ENCODE data around the gene SPATC1L. TPM values are rescaled to one million over a fixed set of nuclear protein-coding genes. Genes with fewer than 3 reads are reported as not detected.

The SPATC1L gene
- total RNA-seq, 1 donor from 2014 or later, result 1.1 TPM

DNA sequence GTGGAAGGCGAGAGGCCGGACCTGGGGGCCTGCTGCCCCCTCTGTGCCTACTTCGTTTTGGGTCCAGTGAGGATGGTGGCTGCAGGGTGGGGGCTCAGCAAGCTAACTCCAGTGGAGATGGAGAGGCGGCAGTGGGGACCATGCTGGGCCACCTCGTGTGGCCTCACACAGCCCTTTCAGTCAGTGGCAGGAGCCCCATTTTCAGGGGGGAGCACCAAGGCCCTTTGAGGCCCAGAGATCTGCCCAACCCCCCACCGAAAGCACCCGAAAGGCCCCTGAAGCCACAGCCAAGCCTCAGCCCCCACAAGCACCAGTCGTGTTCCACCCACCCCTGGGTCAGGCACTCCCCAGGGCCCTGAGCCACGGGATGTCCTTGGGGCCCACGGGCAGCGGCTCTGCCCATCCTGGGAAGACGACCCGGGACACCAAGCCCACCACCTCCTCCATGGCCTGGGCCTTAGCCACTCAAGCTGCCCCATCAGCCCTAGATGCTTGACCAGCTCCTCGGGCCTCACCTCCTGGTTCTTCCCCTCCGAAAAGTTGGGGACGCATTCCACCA is 29.2 kb downstream of the SPATC1L start:
- H3K36me3 ChIP-seq (ENCODE audit: control insufficient read depth, insufficient read depth, low read length), result no peaks in the 10 kb centered on the region
- DNase-seq (ENCODE audit: low read depth) (no peak), FAIRE-seq (no peak)
- TF ChIP-seq, protein P1, sequence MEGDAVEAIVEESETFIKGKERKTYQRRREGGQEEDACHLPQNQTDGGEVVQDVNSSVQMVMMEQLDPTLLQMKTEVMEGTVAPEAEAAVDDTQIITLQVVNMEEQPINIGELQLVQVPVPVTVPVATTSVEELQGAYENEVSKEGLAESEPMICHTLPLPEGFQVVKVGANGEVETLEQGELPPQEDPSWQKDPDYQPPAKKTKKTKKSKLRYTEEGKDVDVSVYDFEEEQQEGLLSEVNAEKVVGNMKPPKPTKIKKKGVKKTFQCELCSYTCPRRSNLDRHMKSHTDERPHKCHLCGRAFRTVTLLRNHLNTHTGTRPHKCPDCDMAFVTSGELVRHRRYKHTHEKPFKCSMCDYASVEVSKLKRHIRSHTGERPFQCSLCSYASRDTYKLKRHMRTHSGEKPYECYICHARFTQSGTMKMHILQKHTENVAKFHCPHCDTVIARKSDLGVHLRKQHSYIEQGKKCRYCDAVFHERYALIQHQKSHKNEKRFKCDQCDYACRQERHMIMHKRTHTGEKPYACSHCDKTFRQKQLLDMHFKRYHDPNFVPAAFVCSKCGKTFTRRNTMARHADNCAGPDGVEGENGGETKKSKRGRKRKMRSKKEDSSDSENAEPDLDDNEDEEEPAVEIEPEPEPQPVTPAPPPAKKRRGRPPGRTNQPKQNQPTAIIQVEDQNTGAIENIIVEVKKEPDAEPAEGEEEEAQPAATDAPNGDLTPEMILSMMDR (IDR thresholded peaks at IDR 0.05; ENCODE audit: insufficient read depth, low read length, severe bottlenecking), result no peak
- no peak overlapping the region for H3K4me3 ChIP-seq (ENCODE audit: low read depth, low read length)
- H3K27me3 ChIP-seq (ENCODE audit: control insufficient read depth, insufficient read depth, low read length), result no peaks in the 10 kb centered on the region

DNA sequence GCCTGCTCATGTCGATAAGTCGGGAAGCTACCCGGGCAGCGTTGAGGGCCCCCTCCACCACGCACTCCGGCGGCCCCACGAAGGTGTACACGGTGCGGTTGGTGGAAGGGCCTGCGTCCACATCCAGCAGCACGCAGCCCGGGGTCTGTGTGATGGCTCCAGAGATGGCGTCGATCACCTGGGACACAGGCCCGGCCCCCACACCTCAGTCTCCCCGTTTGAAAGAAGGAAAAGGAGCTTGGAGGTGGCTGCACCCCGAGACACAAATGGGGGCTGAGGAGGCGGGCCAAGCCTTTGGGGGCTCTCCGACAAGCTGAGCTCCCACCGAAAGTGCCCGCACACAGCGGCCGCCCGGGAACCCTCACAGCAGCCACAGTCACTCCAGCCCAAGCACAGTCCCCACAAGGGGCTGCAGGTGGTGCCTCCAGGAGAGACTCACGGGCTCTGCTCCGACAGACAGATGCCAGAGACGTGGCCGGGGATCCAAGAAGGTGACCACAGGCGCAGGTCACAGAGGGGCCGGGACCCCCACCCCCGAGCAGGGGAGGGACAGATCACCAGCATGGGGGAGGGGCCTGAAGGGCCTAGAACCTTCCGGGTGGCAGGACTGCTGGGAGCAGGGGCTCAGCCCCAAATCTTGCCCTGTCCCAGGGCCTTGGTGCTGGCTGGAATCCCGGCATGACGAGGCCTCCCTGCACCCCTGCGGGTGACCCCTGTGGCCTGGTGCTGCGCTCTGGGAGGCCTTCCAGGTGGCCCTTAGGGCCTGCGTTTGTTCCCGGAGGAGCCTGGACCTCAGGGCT is 29.9 kb downstream of the SPATC1L start:
- DNase-seq (ENCODE audit: low read depth) (no peak), FAIRE-seq (no peak)
- no peaks in the 10 kb centered on the region for H3K36me3 ChIP-seq (ENCODE audit: control insufficient read depth, insufficient read depth, low read length)
- H3K27me3 ChIP-seq (ENCODE audit: control insufficient read depth, insufficient read depth, low read length), result no peaks in the 10 kb centered on the region
- H3K4me3 ChIP-seq (ENCODE audit: low read depth, low read length), result no peak overlapping the region
- TF ChIP-seq, protein P1 (IDR thresholded peaks at IDR 0.05; ENCODE audit: insufficient read depth, low read length, severe bottlenecking), result no peak

DNA sequence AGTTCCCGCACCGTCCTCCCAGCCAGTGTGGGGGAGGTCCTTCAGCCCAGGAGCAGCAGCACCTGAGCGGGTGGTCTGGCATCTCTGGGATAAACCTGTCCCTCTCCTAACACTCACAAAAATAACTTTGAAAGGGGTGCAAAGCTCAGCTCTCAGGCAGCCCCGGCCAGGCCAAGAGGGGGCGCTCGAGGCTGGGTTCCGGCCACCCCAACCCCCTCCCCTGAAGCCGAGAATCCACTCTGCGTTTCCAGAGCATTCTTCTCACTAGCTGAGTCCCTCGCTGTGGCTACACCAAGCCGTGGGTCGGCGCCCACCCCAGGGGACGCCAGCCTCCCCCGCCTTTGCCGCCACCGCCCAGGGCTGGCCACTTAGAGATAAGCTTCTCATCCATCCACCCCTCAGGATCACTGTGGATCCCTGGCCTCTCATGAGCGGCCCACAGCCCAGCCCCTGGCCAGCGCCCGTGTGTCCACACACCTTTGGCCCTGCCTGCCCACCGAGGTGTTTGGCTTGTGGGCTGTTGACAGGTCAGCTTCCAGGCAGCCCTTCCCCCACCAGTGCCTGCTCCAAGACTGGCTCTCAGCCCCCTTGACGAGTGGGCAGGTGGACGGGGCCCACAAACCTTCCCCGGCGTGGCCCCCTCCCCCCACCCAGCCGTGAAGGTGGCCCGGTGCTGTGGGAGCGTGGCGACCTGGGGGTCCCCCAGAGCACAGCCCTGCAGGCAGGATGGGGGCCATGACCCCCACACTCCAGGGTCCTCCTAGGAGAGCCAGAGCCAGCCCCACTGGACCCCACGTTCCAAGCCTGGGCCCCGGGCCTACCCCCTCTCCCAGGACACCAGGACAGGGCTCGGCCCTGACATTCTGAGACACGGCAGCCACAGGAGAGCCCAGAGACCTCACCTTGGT is 30.8 kb downstream of the SPATC1L start:
- TF ChIP-seq, protein P1 (IDR thresholded peaks at IDR 0.05; ENCODE audit: insufficient read depth, low read length, severe bottlenecking), result peak; percentile 89
- Histone ChIP-seq H3K36me3 (ENCODE audit: control insufficient read depth, insufficient read depth, low read length) (no peaks in the 10 kb centered on the region), H3K27me3 (ENCODE audit: control insufficient read depth, insufficient read depth, low read length) (no peaks in the 10 kb centered on the region), H3K4me3 (ENCODE audit: low read depth, low read length) (peak overlapping the region; percentile 31)
- FAIRE-seq, result no peak
- no peak for DNase-seq (ENCODE audit: low read depth)

DNA sequence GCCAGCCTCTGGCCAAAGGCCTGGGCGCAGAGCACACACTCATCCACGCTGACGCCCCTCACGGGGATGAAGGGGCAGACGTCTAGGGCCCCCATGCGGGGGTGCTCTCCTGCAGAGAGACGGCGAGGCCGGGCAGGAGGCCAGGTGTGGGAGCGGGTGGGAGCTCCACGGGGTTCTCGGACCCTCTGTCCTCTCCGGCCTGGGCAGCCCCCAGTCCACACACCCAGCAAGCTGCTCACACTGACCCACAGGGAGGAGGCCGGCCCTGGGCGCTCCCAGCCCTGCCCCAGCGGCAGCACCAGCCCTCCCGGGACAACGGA is 31.4 kb downstream of the SPATC1L start:
- Histone ChIP-seq H3K36me3 (ENCODE audit: control insufficient read depth, insufficient read depth, low read length) (no peaks in the 10 kb centered on the region), H3K27me3 (ENCODE audit: control insufficient read depth, insufficient read depth, low read length) (no peaks in the 10 kb centered on the region), H3K4me3 (ENCODE audit: low read depth, low read length) (no peak overlapping the region)
- TF ChIP-seq, protein P1 (IDR thresholded peaks at IDR 0.05; ENCODE audit: insufficient read depth, low read length, severe bottlenecking), result no peak
- DNase-seq (ENCODE audit: low read depth), result no peak
- FAIRE-seq, result no peak

DNA sequence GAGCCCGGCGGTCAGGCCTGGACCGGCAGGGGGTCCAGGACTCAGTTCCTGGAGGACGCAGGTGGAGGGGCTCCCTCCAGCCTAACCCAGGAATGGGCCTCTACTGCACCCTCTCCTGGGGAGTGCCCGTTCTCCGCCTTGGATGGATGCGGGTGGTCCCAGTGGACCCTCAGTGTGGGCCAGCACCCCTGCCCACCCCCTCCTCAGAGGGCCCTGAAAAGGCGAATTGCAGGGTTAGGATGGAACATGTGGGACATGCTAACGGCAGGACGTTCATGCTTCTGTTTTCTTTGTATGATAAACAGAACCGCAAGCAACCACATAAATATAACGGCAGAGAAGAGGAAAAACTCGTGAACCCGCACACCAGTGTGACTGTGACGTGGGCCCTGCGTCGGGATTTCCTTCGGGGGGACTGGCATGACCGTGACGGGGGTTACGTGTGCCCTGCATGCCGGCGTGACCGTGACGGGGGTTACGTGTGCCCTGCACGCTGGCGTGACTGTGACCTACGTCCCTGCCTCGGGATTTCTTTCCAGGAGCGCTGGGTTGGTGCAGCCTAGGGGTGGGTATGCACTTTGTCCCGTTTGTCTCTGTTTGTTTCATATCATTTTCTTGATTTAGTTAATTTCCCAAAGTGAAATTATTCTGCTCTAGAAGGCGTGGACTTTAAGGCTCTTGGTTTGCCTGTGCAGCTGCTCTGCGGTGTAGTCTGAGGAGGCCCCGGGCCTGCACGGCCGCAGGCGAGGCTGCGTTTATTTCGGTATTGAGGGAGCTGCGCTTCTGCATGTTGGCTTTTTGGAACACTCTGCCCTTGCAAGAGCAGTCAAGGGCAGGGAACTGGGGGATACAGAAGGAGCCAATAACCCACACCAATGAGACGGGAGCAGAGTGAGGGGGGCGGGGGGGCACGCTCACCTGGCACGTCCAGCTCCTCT is 32.0 kb downstream of the SPATC1L start:
- no peaks in the 10 kb centered on the region for H3K27me3 ChIP-seq (ENCODE audit: control insufficient read depth, insufficient read depth, low read length)
- DNase-seq (ENCODE audit: low read depth), result no peak
- no peaks in the 10 kb centered on the region for H3K36me3 ChIP-seq (ENCODE audit: control insufficient read depth, insufficient read depth, low read length)

More for the DNA sequence above, 32.0 kb downstream of the SPATC1L start:
- no peak for FAIRE-seq
- no peak overlapping the region for H3K4me3 ChIP-seq (ENCODE audit: low read depth, low read length)
- TF ChIP-seq, protein P1 (IDR thresholded peaks at IDR 0.05; ENCODE audit: insufficient read depth, low read length, severe bottlenecking), result no peak

All from bronchial epithelial cell (primary cell).